Progenitor cell of endocrine pancreas (in vitro differentiated cells): ENCODE data around the gene CABS1. TPM values are rescaled to one million over a fixed set of nuclear protein-coding genes. Genes with fewer than 3 reads are reported as not detected.

Experiments
- DNase-seq: peaks from one replicate; pipeline ENCODE4 v3.0.0; 2021; ENCODE audit warnings: low spot score; ENCODE audit not compliant: unreplicated experiment
- H3K27ac Mint-ChIP-seq: 2 replicates; pipeline ENCODE4 v1.8.0; 2021; ENCODE audit warnings: mild to moderate bottlenecking, moderate library complexity, mixed read lengths
- H3K27me3 Mint-ChIP-seq: 2 replicates; pipeline ENCODE4 v1.8.0; 2021; ENCODE audit warnings: mixed read lengths
- H3K36me3 Mint-ChIP-seq: 2 replicates; pipeline ENCODE4 v1.8.0; 2022; ENCODE audit warnings: mixed read lengths; ENCODE audit not compliant: insufficient read depth
- H3K4me1 Mint-ChIP-seq: 2 replicates; pipeline ENCODE4 v1.8.0; 2021; ENCODE audit warnings: low read depth, mixed read lengths
- H3K4me3 Mint-ChIP-seq: 2 replicates; pipeline ENCODE4 v1.8.0; 2021; ENCODE audit warnings: low read depth, mild to moderate bottlenecking, moderate library complexity, mixed read lengths
- H3K9me3 Mint-ChIP-seq: 2 replicates; pipeline ENCODE4 v1.8.0; 2021; ENCODE audit warnings: low read depth, mixed read lengths
- CTCF ChIP-seq: fragments of 200-600 bp; sonication (generic); IDR thresholded peaks from one replicate; pipeline ENCODE4 v1.5.0; 2021; ENCODE audit warnings: antibody characterized with exemption, mild to moderate bottlenecking; ENCODE audit not compliant: unreplicated experiment
- total RNA-seq: library from RNA; stranded (reverse); gene quantifications from 2 replicates; pipeline ENCODE4 v1.2.1, GENCODE V29; 2021

Gene CABS1
- total RNA-seq, 1 donor from 2014 or later = not detected

GRCh38 chr4:70367813-70368212, 33.0 kb downstream of the CABS1 start:
- H3K9me3 Mint-ChIP-seq = no peaks in the 10 kb centered on the region
- DNase-seq = no peak
- no peak overlapping the region for H3K27ac Mint-ChIP-seq
- no peaks in the 10 kb centered on the region for H3K27me3 Mint-ChIP-seq
- no peaks in the 10 kb centered on the region for H3K4me1 Mint-ChIP-seq
- H3K36me3 Mint-ChIP-seq = no peaks in the 10 kb centered on the region
- H3K4me3 Mint-ChIP-seq = no peak overlapping the region
- TF ChIP-seq CTCF = no peak

GRCh38 chr4:70371987-70372386, 37.2 kb downstream of the CABS1 start:
- Mint-ChIP-seq H3K4me3 (no peak overlapping the region), H3K27ac (no peak overlapping the region), H3K9me3 (peaks cover 12% of the 10 kb centered on the region), H3K4me1 (no peaks in the 10 kb centered on the region), H3K27me3 (no peaks in the 10 kb centered on the region), H3K36me3 (no peaks in the 10 kb centered on the region)
- no peak for DNase-seq
- no peak for TF ChIP-seq CTCF

- no peaks in the 10 kb centered on the region for H3K4me1 Mint-ChIP-seq
- H3K36me3 Mint-ChIP-seq = no peaks in the 10 kb centered on the region
- no peaks in the 10 kb centered on the region for H3K27me3 Mint-ChIP-seq
- peaks cover 12% of the 10 kb centered on the region for H3K9me3 Mint-ChIP-seq
- no peak for DNase-seq
- no peak for TF ChIP-seq CTCF
- H3K4me3 Mint-ChIP-seq = no peak overlapping the region
- no peak overlapping the region for H3K27ac Mint-ChIP-seq
Measured at GRCh38 chr4:70372760-70373159, 38.0 kb downstream of the CABS1 start.

- Mint-ChIP-seq H3K4me1 (no peaks in the 10 kb centered on the region), H3K4me3 (no peak overlapping the region), H3K9me3 (peaks cover 2% of the 10 kb centered on the region), H3K27ac (no peak overlapping the region), H3K36me3 (no peaks in the 10 kb centered on the region), H3K27me3 (no peaks in the 10 kb centered on the region)
- no peak for TF ChIP-seq CTCF
- no peak for DNase-seq
Measured at GRCh38 chr4:70380578-70380977, 45.8 kb downstream of the CABS1 start.

GRCh38 chr4:70382691-70383181, 48.0 kb downstream of the CABS1 start, which contains the start of gene SMR3B:
Gene SMR3B, plus strand, starts transcription at chr4:70383131. Its CDS starts 1,380 bp downstream, at chr4:70384511.
- Mint-ChIP-seq H3K27ac (no peak within 1 kb of the TSS), H3K4me3 (no peak within 1 kb of the TSS), H3K4me1 (no peaks in the 10 kb centered on the region), H3K9me3 (no peaks in the 10 kb centered on the region), H3K36me3 (no peaks in the 10 kb centered on the region), H3K27me3 (no peaks in the 10 kb centered on the region)
- no peak for TF ChIP-seq CTCF
- DNase-seq = no peak

Other genes with a start within 250 kb of the CABS1 start
- not detected in 2 replicates for gene PRR27, start 180.7 kb upstream of the CABS1 start, total RNA-seq
- not detected in 2 replicates for gene ODAM, start 139.3 kb upstream of the CABS1 start, total RNA-seq
- gene FDCSP, start 108.9 kb upstream of the CABS1 start, total RNA-seq = not detected in 2 replicates
- gene CSN3, start 92.4 kb upstream of the CABS1 start, total RNA-seq = not detected in 2 replicates
- gene SMR3A, start 25.8 kb downstream of the CABS1 start, total RNA-seq = not detected in 2 replicates
- gene SMR3B, start 48.1 kb downstream of the CABS1 start, total RNA-seq = not detected in 2 replicates
- gene OPRPN, start 63.0 kb downstream of the CABS1 start, total RNA-seq = not detected in 2 replicates
- not detected in 2 replicates for gene MUC7, start 137.2 kb downstream of the CABS1 start, total RNA-seq
- not detected in 2 replicates for gene AMTN, start 183.6 kb downstream of the CABS1 start, total RNA-seq